HG02610 (cell line): ENCODE data around the gene OR7G3.
A peak's percentile ranks its signal among the peaks of the same experiment; 100 is the strongest.

Source experiments
- ATAC-seq: cut with Tn5 transposase; IDR thresholded peaks from one replicate; pipeline ENCODE4 v1.9.1; 2021; ENCODE audit warnings: mild to moderate bottlenecking, moderate library complexity; ENCODE audit not compliant: unreplicated experiment

The OR7G3 gene

GRCh38 chr19:9126900-9127405 lies at the start of gene OR7G3:
Gene OR7G3 (minus strand): TSS chr19:9126950. CDS start chr19:9126950, 0 bp downstream.
- ATAC-seq, result no peak

GRCh38 chr19:9175326-9175725 lies 48.6 kb upstream of the OR7G3 start:
- no peak for ATAC-seq

GRCh38 chr19:9171393-9171991 lies 44.7 kb upstream of the OR7G3 start:
- ATAC-seq, result no peak

DNA sequence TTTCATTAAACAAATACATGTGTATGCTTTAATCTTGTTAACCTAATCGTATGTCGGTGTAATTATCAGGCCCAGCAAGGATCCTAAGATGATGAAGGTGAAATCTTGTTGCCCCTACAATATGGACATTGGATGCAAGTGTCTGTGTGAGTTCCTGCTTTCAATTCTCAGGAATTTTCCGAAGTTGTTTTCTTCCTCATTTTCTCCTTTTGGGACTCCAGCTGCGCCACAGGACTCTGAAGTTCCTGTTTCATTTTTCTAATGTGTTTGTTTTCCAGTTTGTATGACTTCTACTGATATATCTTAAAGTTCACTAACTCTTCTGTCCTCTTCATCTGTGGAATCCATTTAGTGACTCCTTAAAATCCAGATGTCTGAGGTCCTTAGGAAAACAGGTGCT lies 40.1 kb upstream of the OR7G3 start:
- no peak for ATAC-seq

- no peak for ATAC-seq
Observed at GRCh38 chr19:9165261-9165660, 38.5 kb upstream of the OR7G3 start.

DNA sequence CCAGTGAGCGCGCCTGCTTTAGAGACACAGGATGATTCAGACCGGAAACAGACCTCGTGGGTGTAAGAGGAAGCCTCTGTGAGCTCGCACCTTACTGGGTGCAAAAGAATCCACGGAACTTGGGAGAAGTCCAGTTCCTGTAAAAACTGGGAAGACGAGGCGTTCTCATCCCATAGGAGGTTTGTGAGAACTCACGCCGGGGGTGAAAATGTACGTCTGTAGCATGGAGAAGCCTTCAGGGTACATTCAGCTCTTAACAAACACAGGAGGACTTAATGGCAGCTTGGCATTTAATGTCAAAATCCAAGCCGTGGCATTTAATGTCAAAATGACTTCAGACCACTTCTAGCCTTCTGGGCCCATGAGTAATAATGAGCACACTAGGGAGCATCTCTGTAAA lies 34.7 kb upstream of the OR7G3 start:
- ATAC-seq, result no peak

GRCh38 chr19:9159891-9160290 lies 33.1 kb upstream of the OR7G3 start:
- no peak for ATAC-seq

DNA sequence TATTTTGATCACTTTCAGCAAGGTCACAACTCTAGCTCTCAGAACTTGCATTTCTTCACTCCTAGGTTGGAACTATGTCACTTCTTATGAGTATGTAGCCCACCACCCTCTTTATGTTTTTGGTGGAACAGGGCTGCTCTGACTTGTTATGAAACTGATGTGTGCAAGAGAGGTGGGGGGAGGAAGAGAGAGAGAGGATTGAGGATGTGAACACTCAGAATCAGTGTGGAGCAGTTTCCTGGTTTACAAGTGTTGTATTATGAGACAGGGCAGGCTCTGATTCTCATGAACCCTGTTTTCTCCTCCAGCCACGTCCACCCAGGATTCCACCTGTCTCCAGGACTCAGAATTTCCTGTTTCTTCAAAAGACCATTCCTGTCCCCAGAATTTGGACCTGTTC lies 29.6 kb upstream of the OR7G3 start:
- no peak for ATAC-seq

DNA sequence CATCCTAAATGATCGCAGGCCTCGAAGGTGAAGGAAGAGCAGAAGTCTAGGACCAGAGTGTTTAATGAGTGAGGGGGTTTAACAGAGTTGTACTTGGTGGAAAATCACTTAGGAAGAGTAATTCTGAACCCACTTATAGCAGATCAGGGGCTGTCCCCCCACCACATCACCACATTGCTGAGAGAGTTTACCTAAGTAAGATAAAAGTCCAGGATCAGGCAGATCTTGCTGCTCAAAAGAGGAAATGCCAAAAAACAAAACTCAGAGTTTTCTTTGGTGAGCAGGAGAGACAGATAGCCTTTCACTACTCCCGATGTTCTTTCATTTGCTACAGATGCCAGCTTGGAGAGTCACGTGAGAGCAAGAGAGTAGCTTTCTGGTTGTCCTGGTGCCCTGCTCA lies 28.8 kb upstream of the OR7G3 start:
- ATAC-seq, result no peak

DNA sequence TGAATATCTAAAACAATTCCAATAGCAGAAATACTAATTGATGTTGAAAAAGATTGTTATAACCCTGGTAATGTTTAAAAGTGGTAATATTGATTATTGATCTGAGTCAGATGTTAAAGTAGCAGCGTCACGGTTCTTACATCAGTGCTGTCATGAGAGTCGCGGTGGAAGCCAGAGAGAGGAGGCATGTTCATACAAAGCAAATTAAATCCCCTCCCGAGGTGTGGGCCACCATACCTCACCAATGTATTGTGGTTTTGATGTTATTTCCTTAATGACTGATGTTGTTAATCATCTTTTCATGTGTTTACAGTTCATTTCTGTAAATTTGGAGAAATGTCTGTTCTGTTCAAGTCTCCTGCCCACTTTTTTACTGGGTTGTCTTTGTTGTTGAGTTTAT lies 24.6 kb upstream of the OR7G3 start:
- no peak for ATAC-seq

- no peak for ATAC-seq
Observed at GRCh38 chr19:9150650-9151049, 23.9 kb upstream of the OR7G3 start.

DNA sequence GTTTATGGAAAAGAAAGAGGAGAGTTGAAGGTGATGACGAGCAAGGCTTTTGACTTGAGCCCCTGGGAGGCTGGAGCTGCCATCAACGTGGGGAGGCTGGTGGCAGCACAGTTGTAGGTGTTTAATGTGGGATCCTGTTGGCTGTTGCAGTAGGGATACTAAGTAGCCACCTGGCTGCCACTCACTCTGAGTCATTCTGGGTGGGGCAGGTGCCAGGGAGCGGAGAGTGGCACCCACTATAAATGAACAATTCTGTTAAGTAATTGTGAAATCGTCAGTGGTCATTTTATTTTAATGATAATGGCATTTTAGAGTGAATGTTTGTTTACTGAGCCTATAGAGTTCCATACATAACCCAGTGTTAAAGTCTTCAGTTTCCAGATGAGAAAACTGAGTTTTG lies 23.2 kb upstream of the OR7G3 start:
- ATAC-seq, result no peak

GRCh38 chr19:9148697-9149096 lies 21.9 kb upstream of the OR7G3 start:
- no peak for ATAC-seq

- no peak for ATAC-seq
Observed at GRCh38 chr19:9146882-9147281, 20.1 kb upstream of the OR7G3 start.

DNA sequence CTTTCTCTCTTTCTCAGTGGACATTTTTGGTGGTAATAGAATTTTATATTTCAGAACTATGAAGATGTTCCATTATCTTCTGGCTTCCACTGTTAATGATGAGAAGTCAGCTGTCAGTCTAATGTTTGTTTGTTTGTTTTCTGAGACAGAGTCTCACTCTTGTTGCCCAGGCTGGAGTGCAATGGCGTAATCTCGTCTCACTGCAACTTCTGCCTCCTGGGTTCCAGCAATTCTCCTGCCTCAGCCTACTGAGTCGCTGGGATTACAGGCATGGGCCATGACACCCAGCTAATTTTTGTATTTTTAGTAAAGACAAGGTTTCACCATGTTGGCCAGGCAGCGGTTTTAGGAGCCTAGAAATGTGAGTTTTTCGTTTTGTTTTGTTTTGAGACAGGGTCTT lies 18.2 kb upstream of the OR7G3 start:
- no peak for ATAC-seq

- peak; percentile 86 for ATAC-seq
Observed at GRCh38 chr19:9140159-9140874, 13.6 kb upstream of the OR7G3 start, which contains the start of gene ZNF317. Gene ZNF317 (plus strand): TSS chr19:9140397. CDS start chr19:9156017, 15,620 bp downstream.

- no peak for ATAC-seq
Observed at GRCh38 chr19:9139609-9140158, 12.9 kb upstream of the OR7G3 start.

GRCh38 chr19:9132422-9132821 lies 5.7 kb upstream of the OR7G3 start:
- no peak for ATAC-seq

DNA sequence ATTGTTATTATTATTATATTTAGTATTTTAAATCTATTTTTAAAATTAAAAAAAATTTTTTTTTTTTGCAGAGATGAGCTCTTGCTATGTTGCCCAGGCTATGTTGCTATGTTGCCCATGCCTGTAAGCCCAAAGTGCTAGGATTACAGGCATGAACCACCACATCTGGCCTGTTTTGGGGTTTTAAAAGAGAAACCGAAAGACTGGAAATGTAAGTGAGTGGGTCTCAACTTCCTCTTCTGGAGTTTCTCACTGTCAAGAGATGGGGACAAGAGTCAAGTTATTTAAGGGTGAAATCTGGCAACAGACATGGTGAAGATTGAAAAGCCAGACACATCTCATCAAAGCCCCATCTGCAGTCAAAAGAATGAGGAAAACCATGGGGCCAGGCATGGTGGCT lies 4.2 kb upstream of the OR7G3 start:
- ATAC-seq, result no peak

DNA sequence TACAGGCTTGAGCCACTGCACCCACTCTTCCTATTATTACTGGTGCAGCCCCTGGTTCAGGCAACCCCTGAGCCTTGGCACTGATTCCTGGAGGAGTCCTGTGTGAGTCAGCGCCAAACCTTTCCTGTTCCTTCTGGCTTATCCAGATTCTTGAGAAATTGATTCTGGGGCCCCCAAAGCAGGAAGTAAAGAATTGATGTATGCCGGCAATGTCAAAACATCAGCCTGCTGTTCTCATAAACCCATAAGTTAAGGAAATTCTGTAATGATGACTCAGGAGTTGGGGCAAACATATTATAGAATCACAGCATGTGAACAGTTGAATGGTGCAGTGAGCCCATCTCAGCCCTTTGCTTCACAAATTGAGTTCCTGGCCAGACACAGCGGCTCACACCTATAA lies 1.4 kb upstream of the OR7G3 start:
- ATAC-seq, result no peak

DNA sequence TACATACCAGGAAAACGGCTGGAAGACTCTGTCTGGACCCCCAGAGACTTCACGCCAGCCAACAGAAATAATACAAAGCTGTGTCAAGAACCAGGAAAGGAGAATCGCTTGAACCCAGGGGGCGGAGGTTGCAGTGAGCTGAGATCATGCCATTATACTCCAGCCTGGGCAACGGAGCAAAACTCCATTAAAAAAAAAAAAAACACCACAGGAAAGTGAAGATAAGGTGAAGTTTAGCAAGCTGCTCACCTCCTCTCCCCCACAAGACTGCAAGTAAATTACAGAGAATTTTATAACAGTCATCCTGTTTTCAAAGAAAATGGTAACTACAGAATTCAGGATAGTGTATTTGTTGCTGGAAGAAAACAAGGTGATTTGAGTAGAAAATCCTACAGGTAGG lies 10.2 kb downstream of the OR7G3 start:
- ATAC-seq, result no peak

DNA sequence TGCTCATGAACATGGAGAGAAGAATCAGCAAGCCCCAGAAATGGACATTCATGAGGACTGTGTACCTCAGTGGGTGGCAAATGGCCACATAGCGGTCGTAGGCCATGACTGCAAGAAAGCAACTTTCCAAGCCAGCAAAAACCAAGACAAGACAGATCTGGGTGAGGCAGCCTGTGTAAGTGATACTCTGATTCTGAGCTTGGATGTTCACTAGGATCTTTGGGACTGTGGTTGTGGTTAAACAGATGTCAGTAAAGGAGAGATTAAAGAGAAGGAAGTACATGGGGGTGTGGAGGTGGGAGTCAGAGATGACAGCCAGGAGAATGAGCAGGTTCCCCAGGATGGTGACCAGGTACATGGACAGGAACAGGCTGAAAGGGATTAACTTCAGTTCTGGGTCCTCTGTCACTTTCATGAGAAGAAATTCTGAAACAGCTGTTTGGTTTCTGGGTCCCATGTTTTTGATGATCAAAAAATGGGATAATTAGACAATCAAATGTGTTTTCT lies 11.4 kb downstream of the OR7G3 start, which contains the start of gene OR7G1:
Gene OR7G1, minus strand, starts transcription at position 457 of the 507 bp plus-strand sequence. Its CDS starts 0 bp downstream, at position 457.
- ATAC-seq, result no peak
